K562 (cell line): Measurements from ENCODE around the gene MATCAP1.

ENCODE experiments used
- AFF4 ChIP-seq: sonication (generic); formaldehyde crosslinking; IDR thresholded peaks from 2 replicates; pipeline ENCODE4 v1.8.0; 2023; ENCODE audit warnings: mild to moderate bottlenecking, missing genetic modification reagents
- NFE2L1 ChIP-seq: fragments of 450-650 bp; IDR thresholded peaks from 2 replicates; pipeline ENCODE4 v1.6.1; 2016; ENCODE audit warnings: missing genetic modification characterization, low read depth, mild to moderate bottlenecking, missing compliant biosample characterization, moderate library complexity, borderline replicate concordance
- NKRF ChIP-seq: fragments of 450-650 bp; IDR thresholded peaks from 2 replicates; pipeline ENCODE4 v1.6.1; 2016; ENCODE audit warnings: borderline replicate concordance
- PHTF2 ChIP-seq: fragments of 250-450 bp; sonication (Bioruptor Pico); IDR thresholded peaks from 2 replicates; pipeline ENCODE4 v1.5.0; 2021; ENCODE audit warnings: mild to moderate bottlenecking
- TRIM25 ChIP-seq: fragments of 450-650 bp; IDR thresholded peaks from 2 replicates; pipeline ENCODE4 v1.7.0; 2016; ENCODE audit warnings: borderline replicate concordance
- TSHZ1 ChIP-seq: fragments of 250-450 bp; sonication (Bioruptor Pico); IDR thresholded peaks from 2 replicates; pipeline ENCODE4 v1.4.0; 2020; ENCODE audit warnings: mild to moderate bottlenecking, moderate library complexity
- ZNF124 ChIP-seq: sonication (generic); formaldehyde crosslinking; IDR thresholded peaks from 2 replicates; pipeline ENCODE4 v1.8.1; 2022; ENCODE audit warnings: missing genetic modification reagents

GRCh38 chr16:67177743-67178699, 5.7 kb downstream of the MATCAP1 start:
- TF ChIP-seq ZNF124 (no peak), AFF4 (CRISPR knock-in tag) (no peak), PHTF2 (CRISPR knock-in tag) (no peak), TRIM25 (no peak), NKRF (no peak), NFE2L1 (tag) (no peak), TSHZ1 (no peak)
